UCSD-AML1 (cell line): ENCODE data around the gene KCNG3.

Experiments
- DNase-seq: peaks from one replicate; lab custom pipeline; 2025; ENCODE audit not compliant: unreplicated experiment; lab: John Stamatoyannopoulos, UW

The KCNG3 gene

GRCh38 chr2:42493468-42494354 is at the start of gene KCNG3:
TSS of gene KCNG3 (minus strand) at chr2:42493982. CDS start at chr2:42493501, 481 bp downstream.
- DNase-seq, result peak; percentile 47

GRCh38 chr2:42542871-42543270 is 49.1 kb upstream of the KCNG3 start:
- no peak for DNase-seq

GRCh38 chr2:42537493-42537892 is 43.7 kb upstream of the KCNG3 start:
- no peak for DNase-seq

- no peak for DNase-seq
These were observed 38.6 kb upstream of the KCNG3 start for GRCh38 chr2:42532397-42532796.

- no peak for DNase-seq
These were observed 29.6 kb upstream of the KCNG3 start for GRCh38 chr2:42523341-42523740.

- no peak for DNase-seq
These were observed 28.3 kb upstream of the KCNG3 start for GRCh38 chr2:42522035-42522434.

- DNase-seq, result no peak
These were observed 25.8 kb upstream of the KCNG3 start for GRCh38 chr2:42519624-42520023.

- DNase-seq, result no peak
These were observed 22.7 kb upstream of the KCNG3 start for GRCh38 chr2:42516418-42516901.

- peak; percentile 14 for DNase-seq
These were observed 19.6 kb upstream of the KCNG3 start for GRCh38 chr2:42513252-42513918.

- DNase-seq, result peak; percentile 35
These were observed 16.9 kb upstream of the KCNG3 start for GRCh38 chr2:42510608-42511243.

GRCh38 chr2:42510191-42510590 is 16.4 kb upstream of the KCNG3 start:
- no peak for DNase-seq

- no peak for DNase-seq
These were observed 10.8 kb upstream of the KCNG3 start for GRCh38 chr2:42504364-42505230.

GRCh38 chr2:42503291-42503690 is 9.5 kb upstream of the KCNG3 start:
- no peak for DNase-seq

GRCh38 chr2:42498497-42498896 is 4.7 kb upstream of the KCNG3 start:
- DNase-seq, result no peak

GRCh38 chr2:42495611-42496010 is 1.8 kb upstream of the KCNG3 start:
- no peak for DNase-seq

- DNase-seq, result no peak
These were observed 1.4 kb upstream of the KCNG3 start for GRCh38 chr2:42495234-42495581.

- peak; percentile 66 for DNase-seq
These were observed 812 bp upstream of the KCNG3 start for GRCh38 chr2:42494355-42495233.

GRCh38 chr2:42492691-42493467 is 903 bp downstream of the KCNG3 start:
- no peak for DNase-seq

- no peak for DNase-seq
These were observed 5.5 kb downstream of the KCNG3 start for GRCh38 chr2:42488297-42488696.
